PFSK-1 (cell line): ENCODE results near the gene CUEDC1.

Experiments
- FOXP2 ChIP-seq: optimal IDR thresholded peaks from 2 replicates; pipeline ENCODE3; 2011; ENCODE audit warnings: borderline replicate concordance, control low read depth, inconsistent platforms; ENCODE audit not compliant: insufficient read depth; ENCODE audit errors: extremely low read length, extremely low read depth
- POLR2AphosphoS5 ChIP-seq: IDR thresholded peaks from 2 replicates; pipeline ENCODE4 v1.6.1; 2012; ENCODE audit warnings: low read depth, mild to moderate bottlenecking, control low read depth, low read length, moderate library complexity
- REST ChIP-seq, 2 experiments: IDR thresholded peaks; 2 replicates each; pipeline versions ENCODE4 v1.6.1 to v1.8.0; 2011 to 2012; ENCODE audit warnings: low read depth in 2 of 2, low read length in 2 of 2, control low read depth in 1 of 2, inconsistent platforms in 1 of 2, mild to moderate bottlenecking in 1 of 2, moderate library complexity in 1 of 2; ENCODE audit not compliant: insufficient read depth in 1 of 2
- SIN3A ChIP-seq: IDR thresholded peaks from 2 replicates; pipeline ENCODE4 v1.6.1; 2012; ENCODE audit warnings: mild to moderate bottlenecking, low read length, moderate library complexity, borderline replicate concordance; ENCODE audit not compliant: insufficient read depth
- TAF1 ChIP-seq: IDR thresholded peaks from 2 replicates; pipeline ENCODE4 v1.6.1; 2012; ENCODE audit warnings: low read length, control low read depth, borderline replicate concordance; ENCODE audit not compliant: insufficient read depth

- TF ChIP-seq TAF1: no peak
- TF ChIP-seq POLR2AphosphoS5: no peak
- no peak for TF ChIP-seq SIN3A
- TF ChIP-seq REST (IDR thresholded peaks at IDR 0.05; ENCODE audit: insufficient read depth in 1 of 2, low read depth in 2 of 2, low read length in 2 of 2): no peak
- no peak for TF ChIP-seq FOXP2
Measured at GRCh38 chr17:57943645-57944044, 11.6 kb downstream of the CUEDC1 start.
